HG03520 (cell line): Measurements from ENCODE around the gene PRICKLE2.

Source experiments
- ATAC-seq: cut with Tn5 transposase; IDR thresholded peaks from one replicate; pipeline ENCODE4 v1.9.1; 2021; ENCODE audit warnings: mild to moderate bottlenecking, moderate library complexity; ENCODE audit not compliant: unreplicated experiment

Gene PRICKLE2

GRCh38 chr3:64195789-64196188, 29.5 kb downstream of the PRICKLE2 start:
- ATAC-seq = no peak

- no peak for ATAC-seq
Measured at GRCh38 chr3:64191822-64192221, 33.4 kb downstream of the PRICKLE2 start.

GRCh38 chr3:64190517-64191515, 34.5 kb downstream of the PRICKLE2 start:
- ATAC-seq = no peak

GRCh38 chr3:64188810-64189560, 36.3 kb downstream of the PRICKLE2 start:
- ATAC-seq = no peak

- no peak for ATAC-seq
Measured at GRCh38 chr3:64187065-64187959, 38.0 kb downstream of the PRICKLE2 start.

- no peak for ATAC-seq
Measured at GRCh38 chr3:64186667-64187064, 38.6 kb downstream of the PRICKLE2 start.

- no peak for ATAC-seq
Measured at GRCh38 chr3:64185436-64185835, 39.8 kb downstream of the PRICKLE2 start.

- ATAC-seq = no peak
Measured at GRCh38 chr3:64184621-64185020, 40.6 kb downstream of the PRICKLE2 start.

GRCh38 chr3:64179860-64180259, 45.4 kb downstream of the PRICKLE2 start:
- no peak for ATAC-seq

GRCh38 chr3:64179249-64179648, 46.0 kb downstream of the PRICKLE2 start:
- ATAC-seq = no peak

GRCh38 chr3:64178419-64178818, 46.8 kb downstream of the PRICKLE2 start:
- ATAC-seq = no peak

- peak; percentile 72 for ATAC-seq
Measured at GRCh38 chr3:64176461-64176996, 48.7 kb downstream of the PRICKLE2 start.

- no peak for ATAC-seq
Measured at GRCh38 chr3:64174328-64174727, 50.9 kb downstream of the PRICKLE2 start.

GRCh38 chr3:64173563-64173962, 51.7 kb downstream of the PRICKLE2 start:
- ATAC-seq = no peak

- no peak for ATAC-seq
Measured at GRCh38 chr3:64170270-64170669, 55.0 kb downstream of the PRICKLE2 start.

GRCh38 chr3:64167868-64168267, 57.4 kb downstream of the PRICKLE2 start:
- ATAC-seq = no peak

GRCh38 chr3:64167351-64167750, 57.9 kb downstream of the PRICKLE2 start:
- no peak for ATAC-seq

GRCh38 chr3:64166584-64167162, 58.6 kb downstream of the PRICKLE2 start:
- ATAC-seq = no peak

- ATAC-seq = no peak
Measured at GRCh38 chr3:64164349-64164748, 60.9 kb downstream of the PRICKLE2 start.

- ATAC-seq = no peak
Measured at GRCh38 chr3:64163755-64164148, 61.5 kb downstream of the PRICKLE2 start.
